Measurements from ENCODE around the gene ASTE1. TPM values are rescaled to one million over a fixed set of nuclear protein-coding genes. Genes with fewer than 3 reads are reported as not detected.

Gene ASTE1
- total RNA-seq, 1 experiment from 2014 or later: 9.7 TPM

DNA sequence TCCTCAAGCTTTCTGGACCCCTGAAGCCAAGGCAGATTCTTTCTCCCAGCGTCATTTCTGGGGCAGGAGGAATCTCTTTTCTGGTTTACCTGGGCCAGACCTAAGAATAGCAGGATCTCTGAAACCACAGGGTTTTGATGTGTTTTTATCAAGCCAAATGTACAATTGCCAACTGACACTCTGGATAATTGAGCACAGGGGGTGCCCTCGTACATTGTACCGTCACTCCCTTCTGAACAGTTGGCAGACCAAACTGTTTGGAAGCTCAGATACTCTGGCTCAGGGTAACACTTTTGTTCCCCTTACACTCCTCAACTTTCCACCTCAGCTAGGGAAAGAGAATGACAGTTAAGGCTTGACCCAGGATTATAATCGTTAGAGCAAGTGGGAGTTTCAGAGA lies 49.9 kb downstream of the ASTE1 start:
- WGBS (ENCODE audit: extremely low coverage, insufficient read length, low lambda C conversion rate): no CpG with 5 or more reads among the region's 4 CpGs
- no peaks in the 10 kb centered on the region for H3K23me2 ChIP-seq (ENCODE audit: insufficient read length, low read depth, low read length, poor library complexity, severe bottlenecking)

More for the DNA sequence above, 49.9 kb downstream of the ASTE1 start:
- peaks cover 6 to 26% (median 18%) of the 10 kb centered on the region in 3 experiments; a peak in 6 of 7 replicates for H3K36me3 Mint-ChIP-seq (ENCODE audit: insufficient read depth in 1 of 3, low read depth in 3 of 3)
- H4K91ac ChIP-seq (ENCODE audit: insufficient read length, low read depth, low read length): no peak overlapping the region
- H3K79me2 ChIP-seq (ENCODE audit: insufficient read depth, low read length): no peaks in the 10 kb centered on the region
- H2BK120ac ChIP-seq (ENCODE audit: low read depth, low read length, poor library complexity, severe bottlenecking): no peak overlapping the region
- H2AFZ ChIP-seq (ENCODE audit: low read length): no peak overlapping the region
- no peak overlapping the region for H4K5ac ChIP-seq (ENCODE audit: insufficient read length, low read depth, low read length)
- peaks cover 4% of the 10 kb centered on the region; the same call in 1 of the 2 replicates for H3K4me1 ChIP-seq (ENCODE audit: insufficient read depth, low read length)
- no peak overlapping the region for H3K4me3 Mint-ChIP-seq
- no peak overlapping the region for H2BK12ac ChIP-seq (ENCODE audit: insufficient read length, low read depth, low read length)
- no peak overlapping the region for H2BK20ac ChIP-seq (ENCODE audit: low read depth, low read length, poor library complexity, severe bottlenecking)
- H3K27me3 ChIP-seq (ENCODE audit: insufficient read depth, low read length): no peaks in the 10 kb centered on the region
- no peak overlapping the region for H3K4ac ChIP-seq (ENCODE audit: low read depth, low read length)
- H3K9ac ChIP-seq (ENCODE audit: extremely low read depth, insufficient read length, low read length): no peak overlapping the region
- DNase-seq: no peak
- no peak overlapping the region for H2AK5ac ChIP-seq (ENCODE audit: insufficient read length, low read length)
- H3K27me3 Mint-ChIP-seq (ENCODE audit: low read depth): no peaks in the 10 kb centered on the region
- H2BK15ac ChIP-seq (ENCODE audit: low read depth, low read length): no peak overlapping the region
- no peaks in the 10 kb centered on the region for H3K9me3 ChIP-seq (ENCODE audit: control insufficient read depth, low read depth, low read length)
- no peaks in the 10 kb centered on the region for H4K20me1 ChIP-seq (ENCODE audit: control insufficient read depth, insufficient read depth, insufficient read length)
- no peak overlapping the region for H3K56ac ChIP-seq (ENCODE audit: insufficient read length, low read depth, low read length)
- no peak overlapping the region for H2BK5ac ChIP-seq (ENCODE audit: insufficient read length, low read length)
- H3K9me3 Mint-ChIP-seq: no peaks in the 10 kb centered on the region
- H4K8ac ChIP-seq (replicated peaks; ENCODE audit: insufficient read length, low read depth, low read length): no peak overlapping the region
- no peak for TF ChIP-seq CTCF (conservative IDR thresholded peaks at IDR 0.05)
- H3K79me1 ChIP-seq (ENCODE audit: insufficient read depth, low read depth, low read length, poor library complexity, severe bottlenecking): no peaks in the 10 kb centered on the region
- H3K27ac Mint-ChIP-seq: peak overlapping the region in 1 of 3 experiments; percentile 68; a peak in 3 of 7 replicates
- no peak overlapping the region for H3K18ac ChIP-seq (ENCODE audit: insufficient read length, low read depth, low read length)
- no peak overlapping the region for H3K4me2 ChIP-seq (ENCODE audit: insufficient read depth, insufficient read length, low read length)
- H3K4me1 Mint-ChIP-seq: peaks cover 13 to 28% of the 10 kb centered on the region in 2 experiments
- no peak overlapping the region for H3K14ac ChIP-seq (ENCODE audit: insufficient read depth, low read length)
- H3T11ph ChIP-seq (ENCODE audit: low read length): no peak overlapping the region
- no peak overlapping the region for H3K27ac ChIP-seq (ENCODE audit: insufficient read length, low read depth, low read length)
- H3K23ac ChIP-seq (ENCODE audit: insufficient read length, low read depth, low read length): no peak overlapping the region
